HG03139 (cell line): ENCODE results near the gene SPRING1.
"Not testable (repeated sequence)": the region's sequence is repeated elsewhere in the genome, so short reads cannot be mapped to it uniquely, and the experiment has no call there.

Experiments
- ATAC-seq: cut with Tn5 transposase; IDR thresholded peaks from one replicate; pipeline ENCODE4 v1.9.1; 2021; ENCODE audit not compliant: unreplicated experiment

SPRING1 gene

GRCh38 chr12:116737774-116738657 is at the start of gene SPRING1, which contains the start of gene RNFT2:
TSS of gene SPRING1 (minus strand) at chr12:116738069. CDS start at chr12:116737900, 169 bp downstream.
TSS of gene RNFT2 (plus strand) at chr12:116738315. CDS start at chr12:116740498, 2,183 bp downstream.
- ATAC-seq: peak; percentile 97

- no peak for ATAC-seq
Observed at GRCh38 chr12:116784238-116784612, 46.4 kb upstream of the SPRING1 start.

- no peak for ATAC-seq
Observed at GRCh38 chr12:116783525-116784237, 45.8 kb upstream of the SPRING1 start.

- no peak for ATAC-seq
Observed at GRCh38 chr12:116780942-116781341, 43.1 kb upstream of the SPRING1 start.

- ATAC-seq: no peak
Observed at GRCh38 chr12:116779597-116779996, 41.7 kb upstream of the SPRING1 start.

- ATAC-seq: no peak
Observed at GRCh38 chr12:116777245-116777644, 39.4 kb upstream of the SPRING1 start.

- no peak for ATAC-seq
Observed at GRCh38 chr12:116774020-116774419, 36.2 kb upstream of the SPRING1 start.

GRCh38 chr12:116773276-116773731 is 35.4 kb upstream of the SPRING1 start:
- ATAC-seq: no peak

- ATAC-seq: no peak
Observed at GRCh38 chr12:116771651-116772050, 33.8 kb upstream of the SPRING1 start.

- ATAC-seq: no peak
Observed at GRCh38 chr12:116766746-116767145, 28.9 kb upstream of the SPRING1 start.

- no peak for ATAC-seq
Observed at GRCh38 chr12:116766285-116766684, 28.4 kb upstream of the SPRING1 start.

GRCh38 chr12:116765271-116765670 is 27.4 kb upstream of the SPRING1 start:
- no peak for ATAC-seq

GRCh38 chr12:116761499-116761898 is 23.6 kb upstream of the SPRING1 start:
- no peak for ATAC-seq

GRCh38 chr12:116760622-116761020 is 22.8 kb upstream of the SPRING1 start:
- no peak for ATAC-seq

- ATAC-seq: no peak
Observed at GRCh38 chr12:116759783-116760621, 22.1 kb upstream of the SPRING1 start.

GRCh38 chr12:116754783-116755182 is 16.9 kb upstream of the SPRING1 start:
- not testable (repeated sequence) for ATAC-seq

GRCh38 chr12:116754097-116754496 is 16.2 kb upstream of the SPRING1 start:
- ATAC-seq: not testable (repeated sequence)

- no peak for ATAC-seq
Observed at GRCh38 chr12:116750298-116750697, 12.4 kb upstream of the SPRING1 start.

GRCh38 chr12:116749884-116750283 is 12.0 kb upstream of the SPRING1 start:
- no peak for ATAC-seq

GRCh38 chr12:116745554-116745953 is 7.7 kb upstream of the SPRING1 start:
- ATAC-seq: no peak

GRCh38 chr12:116744766-116745165 is 6.9 kb upstream of the SPRING1 start:
- ATAC-seq: no peak
